ENCODE results near the gene MACROD2. TPM values are rescaled to one million over a fixed set of nuclear protein-coding genes. Genes with fewer than 3 reads are reported as not detected.

Gene MACROD2
- total RNA-seq, 1 donor, result 1.3 TPM

GRCh38 chr20:14498772-14499171 is 503.5 kb downstream of the MACROD2 start:
- H3K4me3 ChIP-seq (ENCODE audit: low read depth, low read length), result no peak overlapping the region
- no peak for DNase-seq (ENCODE audit: low read depth)
- TF ChIP-seq CTCF (IDR thresholded peaks at IDR 0.05; ENCODE audit: insufficient read depth, low read length), result no peak

GRCh38 chr20:14505476-14505875 is 510.2 kb downstream of the MACROD2 start:
- DNase-seq (ENCODE audit: low read depth), result no peak
- TF ChIP-seq CTCF (IDR thresholded peaks at IDR 0.05; ENCODE audit: insufficient read depth, low read length), result no peak
- H3K4me3 ChIP-seq (ENCODE audit: low read depth, low read length), result no peak overlapping the region

- no peak for TF ChIP-seq CTCF (IDR thresholded peaks at IDR 0.05; ENCODE audit: insufficient read depth, low read length)
- no peak for DNase-seq (ENCODE audit: low read depth)
- H3K4me3 ChIP-seq (ENCODE audit: low read depth, low read length), result no peak overlapping the region
Observed at GRCh38 chr20:14507711-14508110, 512.4 kb downstream of the MACROD2 start.

GRCh38 chr20:14510341-14510740 is 515.0 kb downstream of the MACROD2 start:
- no peak for DNase-seq (ENCODE audit: low read depth)
- TF ChIP-seq CTCF (IDR thresholded peaks at IDR 0.05; ENCODE audit: insufficient read depth, low read length), result no peak
- H3K4me3 ChIP-seq (ENCODE audit: low read depth, low read length), result no peak overlapping the region

GRCh38 chr20:14512839-14513238 is 517.5 kb downstream of the MACROD2 start:
- TF ChIP-seq CTCF (IDR thresholded peaks at IDR 0.05; ENCODE audit: insufficient read depth, low read length), result no peak
- no peak overlapping the region for H3K4me3 ChIP-seq (ENCODE audit: low read depth, low read length)
- peak; percentile 21 for DNase-seq (ENCODE audit: low read depth)

GRCh38 chr20:14518648-14519047 is 523.3 kb downstream of the MACROD2 start:
- H3K4me3 ChIP-seq (ENCODE audit: low read depth, low read length), result no peak overlapping the region
- no peak for DNase-seq (ENCODE audit: low read depth)
- no peak for TF ChIP-seq CTCF (IDR thresholded peaks at IDR 0.05; ENCODE audit: insufficient read depth, low read length)

GRCh38 chr20:14521016-14521415 is 525.7 kb downstream of the MACROD2 start:
- no peak for TF ChIP-seq CTCF (IDR thresholded peaks at IDR 0.05; ENCODE audit: insufficient read depth, low read length)
- DNase-seq (ENCODE audit: low read depth), result no peak
- no peak overlapping the region for H3K4me3 ChIP-seq (ENCODE audit: low read depth, low read length)
